Measurements from ENCODE around the gene NR6A1.

NR6A1 gene

DNA sequence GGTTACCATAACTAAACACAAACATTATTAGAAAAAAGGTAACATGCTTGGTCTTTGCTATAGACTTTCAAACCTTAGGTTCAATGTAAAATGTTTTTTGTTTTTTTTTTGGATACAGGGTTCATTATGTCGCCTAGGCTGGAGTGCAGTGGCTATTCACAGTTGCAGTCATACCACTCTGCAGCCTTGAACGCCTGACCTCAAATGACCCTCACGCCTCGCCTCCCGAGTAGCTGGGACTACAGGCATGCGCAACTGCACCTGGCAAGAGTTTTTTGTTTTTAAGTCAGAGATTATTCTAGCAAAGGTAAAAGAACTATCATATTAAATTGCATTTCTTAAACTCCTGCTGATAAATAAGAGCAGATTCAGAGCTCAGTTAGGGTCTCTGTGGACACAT, 208.8 kb downstream of the NR6A1 start:
- no peak for DNase-seq

DNA sequence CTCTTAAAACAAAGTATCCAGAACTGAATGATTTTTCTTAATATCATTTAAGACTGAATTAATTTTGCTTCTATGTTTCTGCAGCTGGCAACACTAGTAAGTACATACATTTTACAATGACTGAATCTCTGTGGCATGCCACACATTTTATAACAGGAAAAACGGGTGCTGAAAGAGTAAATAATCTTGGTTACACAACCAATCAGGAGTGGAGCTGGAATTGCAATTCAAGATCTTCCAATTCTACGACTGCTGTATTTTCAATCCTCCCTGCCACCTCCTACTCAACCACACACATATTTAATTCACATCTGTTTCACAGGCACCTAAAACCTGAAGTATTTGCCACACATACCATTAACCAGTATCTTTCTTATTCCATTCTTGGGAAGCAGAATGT, 211.2 kb downstream of the NR6A1 start:
- DNase-seq: no peak

DNA sequence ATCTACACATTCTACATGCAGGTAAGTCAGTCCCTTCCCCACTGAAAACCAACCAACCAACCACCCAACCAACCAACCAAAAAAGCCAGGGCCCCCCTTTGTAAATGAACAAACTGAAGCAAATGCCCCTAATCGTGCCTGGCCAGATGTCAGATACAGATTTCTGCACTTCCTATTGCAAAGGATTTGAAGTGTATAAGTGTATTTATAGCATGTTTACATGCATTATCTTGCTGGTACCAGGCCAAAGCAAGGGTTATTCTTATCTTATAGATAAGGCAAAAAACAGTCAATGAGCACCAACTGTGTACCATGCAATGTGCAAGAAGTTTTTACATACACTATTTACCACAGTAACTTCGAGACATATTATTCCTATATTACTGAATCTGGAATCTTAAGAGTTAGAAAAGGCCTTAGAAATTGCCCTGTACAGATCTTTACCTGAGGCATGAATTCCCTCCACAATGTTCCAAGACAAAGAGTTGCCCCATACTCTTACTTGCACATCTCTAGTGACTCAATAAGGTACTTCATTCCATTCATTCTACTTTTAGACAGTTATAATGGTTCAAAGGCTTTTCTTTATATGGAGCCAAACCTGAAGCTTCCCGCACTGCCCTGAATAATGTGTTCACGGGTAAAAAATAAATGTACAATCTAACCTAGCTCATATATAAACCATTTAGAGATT, 212.2 kb downstream of the NR6A1 start:
- no peak for DNase-seq

DNA sequence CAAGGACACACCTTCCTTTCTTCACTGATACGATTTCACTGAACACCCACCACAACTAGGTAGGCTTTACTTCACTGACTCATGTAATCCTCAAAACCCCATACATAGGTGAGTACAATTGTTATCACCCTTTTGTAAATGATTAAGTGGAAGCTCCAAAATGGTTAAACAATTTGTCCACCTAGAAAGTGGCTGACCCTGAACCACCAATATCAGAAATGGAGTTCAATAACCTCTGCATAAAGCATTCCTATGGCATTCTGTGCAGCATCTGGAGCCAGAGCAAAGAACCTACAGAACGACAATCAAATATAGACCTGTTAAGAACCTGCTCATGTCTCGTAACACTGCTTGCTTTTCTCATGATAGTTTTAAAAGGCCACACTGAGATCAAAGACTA, 213.2 kb downstream of the NR6A1 start:
- no peak for DNase-seq

DNA sequence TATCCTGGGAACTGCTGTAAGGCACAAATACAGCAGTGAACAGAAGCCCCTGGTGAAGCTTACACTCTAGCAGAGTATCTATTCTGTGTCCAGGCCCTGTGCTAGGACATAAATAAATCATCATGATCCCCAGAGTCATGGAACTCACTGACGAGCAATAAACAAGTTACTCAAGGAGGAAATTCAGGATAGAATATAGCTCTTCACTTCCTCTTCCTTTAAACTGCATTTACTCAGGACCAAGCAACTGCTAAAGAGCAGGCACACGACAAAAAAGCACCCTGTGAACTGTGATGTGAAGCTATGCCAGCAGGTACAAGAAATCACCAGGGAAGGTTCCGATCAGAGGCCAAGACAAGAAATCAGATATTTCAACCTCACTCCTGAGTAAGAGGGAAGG, 216.1 kb downstream of the NR6A1 start:
- DNase-seq: no peak

DNA sequence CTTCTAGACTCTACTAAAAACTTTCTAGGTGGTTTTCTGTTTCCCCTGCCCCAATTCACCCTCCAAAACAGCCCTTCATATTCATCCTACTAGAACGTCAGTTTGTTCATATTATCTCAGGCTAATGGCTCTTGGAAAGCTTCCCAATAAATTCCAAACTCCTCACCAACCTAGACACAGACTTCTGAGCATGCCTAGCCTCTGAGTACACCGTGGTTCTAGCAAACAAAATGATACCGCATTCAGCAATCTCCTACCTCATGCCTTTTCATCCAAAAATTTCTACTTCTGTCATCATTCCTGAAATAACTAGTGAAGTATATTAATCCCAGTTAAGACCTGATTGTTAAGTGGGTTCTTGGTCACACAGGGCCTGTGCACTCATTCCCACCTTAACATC, 217.4 kb downstream of the NR6A1 start:
- DNase-seq: no peak

DNA sequence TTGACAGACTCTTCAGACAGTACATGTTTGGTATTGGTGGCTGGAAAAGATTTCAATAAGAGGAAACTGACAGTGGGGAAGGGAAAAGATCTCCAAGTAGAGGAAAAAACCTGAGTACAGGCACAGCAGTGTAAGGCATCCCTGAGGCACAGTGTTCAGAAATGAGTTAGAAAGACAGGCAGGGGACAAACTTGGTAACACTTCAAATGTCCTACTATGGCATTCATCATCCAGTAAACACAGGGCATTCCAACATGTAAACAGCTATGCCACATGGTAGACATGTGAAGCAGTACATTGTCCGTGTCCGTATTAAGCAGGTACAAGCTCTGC, 218.9 kb downstream of the NR6A1 start:
- DNase-seq: no peak

DNA sequence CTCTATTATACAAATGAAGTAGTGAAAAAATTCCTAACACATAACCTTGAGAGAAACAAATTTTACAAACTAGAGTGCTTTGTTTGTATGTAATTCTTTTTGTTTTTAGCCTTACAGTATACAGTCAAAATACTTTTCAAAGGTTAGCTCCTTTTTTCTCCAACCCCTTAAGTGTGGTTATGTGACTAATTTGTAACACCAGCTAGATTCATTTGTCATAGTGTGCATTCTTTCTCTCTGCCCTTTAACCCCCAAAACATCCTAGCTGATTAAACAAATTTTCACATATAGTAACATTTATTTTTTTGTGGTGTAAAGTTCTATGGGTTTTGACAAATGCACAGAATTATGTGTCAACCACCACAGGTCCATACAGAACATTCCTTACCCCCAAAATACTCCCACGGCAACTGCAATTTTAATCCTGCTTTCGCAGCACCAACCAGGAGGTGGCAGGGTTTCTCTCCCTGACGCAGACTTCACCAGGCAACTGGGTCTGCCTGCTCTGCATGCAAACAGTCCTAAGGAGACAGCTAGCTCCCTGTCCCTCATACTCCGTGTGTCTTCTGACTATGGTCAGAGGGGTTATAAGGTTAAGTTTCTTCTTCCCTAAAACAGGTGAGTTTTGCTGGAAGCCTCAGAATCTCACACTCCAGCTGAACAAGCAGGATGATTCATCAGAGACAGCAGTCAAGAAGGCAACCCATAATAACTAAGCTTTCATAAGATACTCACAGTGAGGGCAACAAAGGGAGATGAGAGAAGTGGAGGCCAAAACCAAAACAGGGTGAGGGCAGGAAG, 219.4 kb downstream of the NR6A1 start:
- DNase-seq: no peak

DNA sequence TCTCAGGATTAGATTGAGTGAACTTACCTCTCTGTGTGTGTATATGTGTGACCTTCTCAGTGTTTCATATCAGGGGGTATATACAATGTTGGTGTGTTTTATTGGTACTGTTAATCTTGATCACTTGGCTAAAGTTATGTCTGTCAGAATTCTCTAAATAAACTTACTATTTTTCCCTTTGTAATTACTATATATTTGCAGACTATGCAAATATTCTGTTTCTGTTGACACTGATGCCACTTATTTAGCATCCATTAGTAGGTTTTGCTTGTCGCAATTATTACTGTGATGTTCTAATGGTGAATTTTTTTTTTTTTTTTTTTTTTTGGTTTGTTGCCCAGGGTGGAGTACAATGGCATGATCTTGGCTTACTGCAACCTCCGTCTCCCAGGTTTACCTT, 221.0 kb downstream of the NR6A1 start:
- no peak for DNase-seq

DNA sequence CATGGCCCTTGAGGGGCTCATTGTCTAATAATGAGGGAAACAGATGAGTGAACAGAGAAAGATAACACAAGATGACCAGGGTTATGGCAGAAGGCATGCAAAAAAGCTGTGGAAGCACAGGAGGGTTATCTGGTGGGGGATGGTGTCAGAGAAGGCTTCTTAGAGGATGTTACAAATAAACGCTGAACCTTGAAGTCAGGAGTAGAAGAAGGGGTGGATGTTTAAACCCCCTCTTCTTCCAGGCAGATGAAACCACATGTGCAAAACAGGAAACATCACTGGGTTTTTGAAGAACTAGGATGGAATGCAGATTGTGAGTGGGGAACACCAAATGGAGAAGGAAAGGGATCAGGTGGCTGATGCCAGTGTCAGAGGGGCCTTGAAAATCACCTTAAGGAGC, 222.1 kb downstream of the NR6A1 start:
- no peak for DNase-seq

DNA sequence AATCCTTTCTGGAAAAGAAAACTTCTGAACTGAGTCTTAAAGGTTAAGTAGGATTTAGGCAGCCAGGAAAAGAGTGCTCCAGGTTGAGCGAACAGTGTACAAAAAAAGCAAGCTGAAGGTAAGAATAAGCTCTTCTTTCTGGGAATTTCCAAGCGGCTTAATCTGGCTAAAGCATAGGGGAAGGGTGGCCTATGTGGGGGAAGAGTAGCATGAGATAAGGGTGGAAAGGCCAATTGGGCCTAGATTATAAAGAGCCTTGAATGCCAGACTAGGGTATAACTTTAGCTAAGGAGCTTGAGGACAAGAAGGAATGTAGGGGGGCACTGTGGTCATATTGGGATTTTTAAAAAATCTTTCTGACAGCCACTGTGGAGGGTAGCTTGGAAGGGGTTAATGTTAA, 226.6 kb downstream of the NR6A1 start:
- no peak for DNase-seq

DNA sequence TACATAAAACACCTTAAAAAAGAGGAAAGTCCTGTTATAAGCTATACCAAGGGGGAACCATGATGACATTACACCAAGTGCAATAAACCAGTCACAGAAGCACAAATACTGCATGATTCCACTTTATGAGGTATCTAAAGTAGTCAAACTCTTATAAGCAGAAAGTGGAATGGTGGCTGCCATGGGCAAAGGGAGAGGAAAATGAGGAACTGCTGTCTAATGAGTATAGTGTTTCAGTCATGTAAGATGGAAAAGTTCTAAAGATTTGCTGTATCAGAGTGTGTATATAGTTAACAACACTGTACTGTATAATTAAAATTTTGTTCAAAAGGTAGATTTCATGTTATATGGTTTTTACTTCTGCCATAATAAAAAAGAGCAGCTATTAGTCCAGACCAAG, 229.3 kb downstream of the NR6A1 start:
- DNase-seq: no peak

DNA sequence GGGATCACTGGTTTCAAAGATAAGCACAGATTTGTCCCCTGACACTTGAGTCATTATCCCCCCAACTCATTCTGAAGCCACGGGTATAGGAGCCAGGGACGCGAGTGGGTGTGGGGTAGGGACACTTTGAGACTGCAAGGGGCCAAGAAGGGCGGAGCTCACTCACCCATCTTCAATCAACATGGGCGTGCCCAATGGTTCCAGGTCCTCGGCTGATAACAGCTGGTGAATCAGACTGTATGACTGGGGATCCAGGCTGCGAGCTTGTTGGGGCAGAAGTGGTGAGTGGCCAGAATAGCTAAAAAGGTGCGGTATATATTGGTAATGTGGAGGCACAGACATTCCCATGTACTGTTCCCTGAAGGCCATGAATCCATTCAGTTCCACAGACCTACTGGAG, 233.2 kb downstream of the NR6A1 start:
- no peak for DNase-seq

DNA sequence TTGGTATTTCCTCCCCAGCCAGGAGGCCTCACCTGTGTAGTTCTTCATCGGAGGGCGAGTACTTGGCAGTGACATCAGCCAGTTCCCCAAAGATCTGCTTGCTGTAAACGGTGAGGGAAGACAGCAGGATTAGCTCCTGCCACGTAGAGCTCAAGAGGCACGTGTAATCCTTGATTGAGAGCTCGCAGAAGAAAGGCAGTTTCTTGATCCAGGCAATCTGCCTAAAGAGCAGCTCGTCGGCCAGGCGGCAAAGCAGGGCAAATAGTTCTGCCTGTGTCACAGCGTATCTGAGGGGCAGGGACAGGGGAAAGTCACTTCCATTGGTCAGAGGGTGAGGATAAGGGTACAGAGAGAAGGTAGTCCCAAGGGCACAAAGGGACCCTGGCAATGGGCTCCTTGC, 235.3 kb downstream of the NR6A1 start:
- no peak for DNase-seq

DNA sequence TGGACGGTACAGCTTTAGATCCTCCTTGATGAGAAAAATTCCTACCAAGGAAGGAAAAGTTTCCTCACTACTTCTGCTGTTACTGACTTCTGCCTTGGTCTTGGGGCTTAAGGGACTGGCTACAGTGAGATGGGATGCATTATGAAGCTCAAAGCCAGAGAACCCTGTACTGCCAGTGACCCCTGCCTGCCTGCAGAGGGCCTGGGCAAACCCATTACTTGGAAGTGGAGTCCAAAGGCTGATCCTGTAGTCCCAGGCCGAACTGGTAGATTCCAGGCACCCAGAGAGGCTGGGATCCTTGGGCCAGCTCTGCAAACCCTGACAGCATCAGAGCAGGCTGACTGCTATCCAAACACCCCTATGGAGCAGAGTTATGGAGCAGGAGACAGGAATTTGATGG, 238.2 kb downstream of the NR6A1 start:
- no peak for DNase-seq

DNA sequence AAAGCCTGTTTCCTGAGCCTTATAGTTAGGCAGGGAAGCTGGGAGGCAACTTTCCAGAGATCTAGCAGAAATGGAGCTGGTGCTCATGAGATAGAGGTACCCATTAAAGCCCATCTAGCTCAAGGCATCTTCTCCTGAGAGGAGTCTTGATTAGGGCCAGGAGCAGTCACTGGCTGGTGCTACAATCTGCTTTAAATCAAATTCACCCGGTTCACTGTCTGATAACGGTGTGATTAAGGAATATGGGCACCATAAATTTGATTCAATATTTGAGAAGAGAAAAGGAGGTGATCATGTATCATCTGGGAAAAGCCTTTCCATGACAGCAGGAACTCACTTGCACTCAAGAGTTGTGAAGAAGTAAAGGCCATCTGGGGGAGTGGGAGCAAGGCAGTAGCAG, 240.0 kb downstream of the NR6A1 start:
- DNase-seq: no peak

DNA sequence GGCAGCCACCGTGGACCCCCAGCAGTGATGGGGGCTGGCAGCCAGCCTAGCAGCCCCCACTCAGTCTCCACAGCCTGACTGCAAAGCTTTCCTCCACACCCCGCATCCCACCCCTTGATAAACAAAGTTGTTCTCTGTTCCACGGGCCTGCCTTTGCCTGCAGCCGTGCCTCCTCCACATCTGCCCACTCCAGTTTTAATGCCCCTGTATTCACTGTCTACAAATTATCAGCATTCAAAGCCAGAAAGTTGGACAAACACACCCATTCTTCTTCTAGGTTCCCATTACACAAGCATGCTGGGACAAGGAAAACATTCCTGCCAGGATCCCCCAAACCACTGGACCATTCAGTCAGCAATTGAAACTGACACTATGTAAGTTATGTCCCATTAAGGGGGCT, 240.9 kb downstream of the NR6A1 start:
- DNase-seq: no peak

DNA sequence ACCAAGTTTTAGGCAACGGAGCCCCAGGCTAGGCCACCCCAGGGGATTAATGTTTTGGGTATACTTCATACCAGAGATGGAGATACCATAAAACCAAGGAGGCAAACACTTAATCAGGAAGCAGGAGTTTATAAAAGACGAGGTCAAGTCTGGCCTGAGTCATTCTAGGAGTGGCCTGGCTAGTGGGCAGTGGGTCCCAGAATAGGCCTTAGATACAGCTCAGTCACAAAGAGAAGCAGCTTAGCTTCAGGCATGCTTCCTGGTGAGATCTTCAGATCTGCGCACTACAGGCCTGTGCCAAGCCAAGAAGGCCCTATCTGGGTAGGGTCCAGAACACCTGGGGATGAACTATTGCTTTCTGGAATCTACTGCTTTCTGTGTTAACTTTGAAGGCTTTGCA, 243.3 kb downstream of the NR6A1 start:
- DNase-seq: no peak

DNA sequence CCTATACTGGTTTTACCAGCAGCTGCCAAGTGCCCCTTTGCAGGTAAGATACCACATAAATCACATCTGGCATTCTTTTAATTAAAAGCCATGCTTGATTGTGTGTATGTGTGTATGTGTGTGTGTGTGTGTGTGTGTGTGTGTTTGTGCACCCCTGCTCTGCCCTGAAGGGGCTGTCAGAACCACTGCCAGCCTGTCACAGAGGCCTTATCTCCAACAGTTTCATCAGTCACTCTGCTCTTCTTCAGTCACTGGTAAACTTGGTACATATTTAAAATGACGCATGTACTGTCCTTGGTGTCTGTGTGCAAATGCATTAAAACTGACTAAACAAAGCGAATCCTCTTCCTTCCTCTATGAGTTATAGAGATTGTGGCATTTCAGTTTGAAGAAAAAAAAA, 244.9 kb downstream of the NR6A1 start:
- no peak for DNase-seq

DNA sequence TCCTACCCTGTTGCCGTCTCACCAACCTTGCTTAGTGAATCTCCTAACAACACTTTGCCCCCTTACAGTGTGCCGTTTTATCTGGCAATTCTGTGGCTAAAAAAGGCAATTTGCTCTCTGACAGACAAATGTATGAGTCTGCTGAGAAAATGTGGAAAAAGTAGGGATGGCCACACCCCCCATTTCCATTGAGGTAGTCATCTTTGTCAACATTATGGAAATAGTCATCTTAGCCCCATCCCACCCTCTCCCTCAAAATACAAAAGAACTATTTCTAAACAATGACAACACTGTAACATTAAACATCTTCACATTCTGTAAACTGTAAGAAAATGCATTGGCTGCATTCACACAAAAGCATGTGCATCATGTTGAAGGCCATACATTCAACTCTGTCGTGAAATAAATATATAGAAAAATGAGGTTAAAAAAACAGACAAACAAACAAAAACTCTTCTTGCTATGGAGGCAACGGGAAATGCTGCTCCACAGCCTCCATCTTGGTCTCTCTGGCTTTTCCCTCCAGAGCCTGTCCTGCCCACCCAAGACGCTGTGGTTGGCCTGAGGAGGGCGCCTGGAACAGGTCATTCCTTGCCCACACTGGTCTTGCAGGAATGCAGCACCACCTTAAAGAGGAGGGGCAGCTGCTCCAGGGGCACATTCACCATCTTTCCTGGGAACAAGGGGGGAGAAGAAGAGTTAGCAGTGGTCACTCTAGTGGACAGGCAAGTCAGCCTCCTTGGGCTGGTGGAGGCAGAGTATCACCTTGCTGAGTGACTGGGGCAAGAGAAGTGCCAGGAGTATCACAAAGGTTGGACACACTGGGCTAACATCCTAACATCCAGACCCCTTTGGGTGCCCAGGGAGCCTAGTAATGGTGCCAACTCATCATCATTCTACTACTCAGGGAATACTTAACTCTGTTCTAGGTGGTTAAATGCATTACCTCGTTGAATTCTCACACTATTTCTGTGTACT, 248.7 kb downstream of the NR6A1 start:
- no peak for DNase-seq

DNA sequence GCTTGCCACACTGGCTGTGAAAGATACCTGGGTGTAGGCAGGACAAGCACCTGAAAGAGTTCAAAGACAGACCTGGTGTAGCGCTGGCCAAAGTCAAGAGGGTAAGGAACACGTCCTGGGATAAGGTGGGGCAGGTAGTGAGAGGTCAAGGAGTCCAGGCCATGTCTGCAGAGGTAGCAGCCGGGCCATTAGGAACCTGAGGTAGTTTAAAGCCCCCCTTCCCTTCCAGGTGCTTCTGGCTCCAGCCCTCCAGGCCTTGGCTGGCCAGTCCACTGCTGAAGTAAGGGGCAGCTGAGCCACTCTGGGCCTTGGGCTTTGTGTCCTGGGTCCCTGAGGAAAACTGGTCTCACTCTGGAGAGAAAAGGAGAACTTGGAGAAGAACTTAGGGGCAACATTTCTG, 250.0 kb downstream of the NR6A1 start:
- no peak for DNase-seq

DNA sequence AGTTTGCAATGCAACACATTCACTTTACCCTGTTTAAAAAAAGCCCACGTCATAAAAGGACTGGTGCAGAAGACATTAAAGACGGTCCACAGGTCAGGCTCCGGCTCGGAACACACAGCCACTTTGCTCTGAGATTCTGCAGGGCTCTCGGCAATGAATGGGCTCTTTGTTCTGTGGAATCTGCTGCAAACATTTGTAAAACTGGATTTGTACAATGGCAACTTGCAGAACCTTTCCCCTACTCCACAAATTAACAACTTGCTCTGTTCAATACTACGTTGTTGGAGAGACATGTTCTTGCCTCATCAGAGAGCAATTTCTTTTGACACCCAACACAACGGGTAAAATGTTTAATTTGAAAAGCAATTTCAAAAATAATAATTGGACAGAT, 250.9 kb downstream of the NR6A1 start:
- DNase-seq: no peak

DNA sequence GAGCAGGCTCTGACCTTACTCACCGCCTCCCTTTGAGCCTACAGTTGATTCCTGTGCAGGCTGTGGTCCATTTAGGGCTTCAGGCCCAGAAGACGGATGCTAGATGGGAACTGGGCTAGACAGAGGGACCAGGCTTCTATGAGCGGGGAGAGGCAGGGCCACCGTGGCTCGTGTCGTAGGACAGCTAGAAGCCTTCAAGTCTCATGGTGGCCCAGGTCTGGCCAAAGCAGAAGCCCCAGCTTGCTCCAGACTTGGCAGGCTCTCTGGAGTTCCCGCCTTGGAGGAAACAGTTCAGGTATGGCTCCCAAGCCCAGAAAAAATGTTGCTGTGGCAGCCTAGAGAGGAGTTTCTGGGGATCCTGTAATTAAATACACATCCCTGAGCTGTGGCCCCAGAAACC, 253.0 kb downstream of the NR6A1 start:
- DNase-seq: no peak

DNA sequence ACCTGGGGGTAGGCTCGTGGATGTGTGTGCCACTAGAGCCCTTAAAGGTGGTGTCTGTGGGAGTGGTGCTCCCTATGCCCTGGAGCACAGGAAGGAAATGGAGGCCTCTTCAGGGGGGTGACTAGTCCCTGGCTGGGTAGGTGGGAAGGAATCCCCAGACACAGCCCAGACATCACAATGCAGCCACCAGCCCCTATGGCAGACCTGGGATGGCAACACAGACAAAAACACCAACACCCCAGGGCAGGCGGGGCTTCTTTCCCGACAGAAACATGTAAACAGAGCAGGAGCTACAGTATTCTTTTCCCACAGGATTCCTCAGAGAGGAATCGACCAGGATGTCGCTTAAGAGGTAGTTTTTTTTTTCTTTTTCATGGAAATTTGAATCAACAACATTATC, 253.5 kb downstream of the NR6A1 start:
- DNase-seq: no peak

Data from effector CD4-positive, alpha-beta T cell (primary cell).